ENCODE results near the gene SUPT3H. TPM values are rescaled to one million over a fixed set of nuclear protein-coding genes. Genes with fewer than 3 reads are reported as not detected.

The SUPT3H gene
- total and polyA plus RNA-seq, 9 donors: 10.3 to 23.1 (median 16.2) TPM

- no peaks in the 10 kb centered on the region for H3K9me3 ChIP-seq
- no peaks in the 10 kb centered on the region for H3K36me3 ChIP-seq
- intact Hi-C loops (cut with DNase I): no loop called here
- H3K27me3 ChIP-seq: no peaks in the 10 kb centered on the region
- H3K27ac ChIP-seq: no peak overlapping the region
- peaks cover 2% of the 10 kb centered on the region for H3K4me1 ChIP-seq (ENCODE audit: insufficient read depth)
- no peak overlapping the region for H3K4me3 ChIP-seq
- DNase-seq: no peak
- 24 to 59% (median 25%) methylated on average over 1 of the region's 1 CpG for WGBS, 3 donors
- no peak for TF ChIP-seq CTCF (IDR thresholded peaks at IDR 0.05)
- no peak for TF ChIP-seq POLR2A (IDR thresholded peaks at IDR 0.05)
- TF ChIP-seq EP300 (IDR thresholded peaks at IDR 0.05): no peak
Observed at GRCh38 chr6:45038226-45038625, 339.5 kb downstream of the SUPT3H start.

GRCh38 chr6:45036103-45036502 lies 341.6 kb downstream of the SUPT3H start:
- TF ChIP-seq POLR2A (IDR thresholded peaks at IDR 0.05) (no peak), EP300 (IDR thresholded peaks at IDR 0.05) (no peak), CTCF (IDR thresholded peaks at IDR 0.05) (no peak)
- Histone ChIP-seq H3K4me1 (ENCODE audit: insufficient read depth) (peaks cover 2% of the 10 kb centered on the region), H3K4me3 (no peak overlapping the region), H3K9me3 (no peaks in the 10 kb centered on the region), H3K36me3 (no peaks in the 10 kb centered on the region), H3K27ac (no peak overlapping the region), H3K27me3 (no peaks in the 10 kb centered on the region)
- DNase-seq: no peak
- intact Hi-C loops (cut with DNase I): no loop called here
- WGBS, 3 donors: 89 to 98% (median 94%) methylated on average over 3 of the region's 3 CpGs

- H3K4me1 ChIP-seq (ENCODE audit: insufficient read depth): no peaks in the 10 kb centered on the region
- intact Hi-C loops (cut with DNase I): no loop called here
- WGBS, 3 donors: 94 to 98% (median 97%) methylated on average over 2 of the region's 2 CpGs
Observed at GRCh38 chr6:45032426-45032825, 345.3 kb downstream of the SUPT3H start.

GRCh38 chr6:45031601-45032000 lies 346.1 kb downstream of the SUPT3H start:
- Histone ChIP-seq H3K9me3 (no peaks in the 10 kb centered on the region), H3K27ac (no peak overlapping the region), H3K27me3 (no peaks in the 10 kb centered on the region), H3K36me3 (no peaks in the 10 kb centered on the region), H3K4me3 (no peak overlapping the region), H3K4me1 (ENCODE audit: insufficient read depth) (no peaks in the 10 kb centered on the region)
- intact Hi-C loops (cut with DNase I): no loop called here
- TF ChIP-seq CTCF (IDR thresholded peaks at IDR 0.05): no peak
- no peak for TF ChIP-seq EP300 (IDR thresholded peaks at IDR 0.05)
- TF ChIP-seq POLR2A (IDR thresholded peaks at IDR 0.05): no peak
- no peak for DNase-seq
- 93 to 100% (median 98%) methylated on average over 1 of the region's 1 CpG for WGBS, 3 donors

More at GRCh38 chr6:45032426-45032825, 345.3 kb downstream of the SUPT3H start:
- no peaks in the 10 kb centered on the region for H3K36me3 ChIP-seq
- no peaks in the 10 kb centered on the region for H3K9me3 ChIP-seq
- H3K27me3 ChIP-seq: no peaks in the 10 kb centered on the region
- H3K4me3 ChIP-seq: no peak overlapping the region
- TF ChIP-seq EP300 (IDR thresholded peaks at IDR 0.05): no peak
- TF ChIP-seq POLR2A (IDR thresholded peaks at IDR 0.05): no peak
- no peak for TF ChIP-seq CTCF (IDR thresholded peaks at IDR 0.05)
- DNase-seq: no peak
- no peak overlapping the region for H3K27ac ChIP-seq

Measured in ovary (tissue), 9 donors.